Neuronal stem cell (in vitro differentiated cells): ENCODE measurements around the gene CELA2A.
"Not testable (repeated sequence)": the region's sequence is repeated elsewhere in the genome, so short reads cannot be mapped to it uniquely, and the experiment has no call there.

Experiments
- DNase-seq: peaks from one replicate; pipeline ENCODE4 v3.0.0-alpha.2; 2013; ENCODE audit warnings: low spot score
- H2AFZ ChIP-seq: one replicate; pipeline ENCODE4 v1.6.1; 2013; ENCODE audit warnings: mild to moderate bottlenecking, low read length, inconsistent platforms
- H2AK5ac ChIP-seq: 2 replicates; pipeline ENCODE4 v1.6.1; 2013; ENCODE audit warnings: low read depth, mild to moderate bottlenecking, inconsistent platforms, low read length, moderate library complexity, mixed read lengths
- H2BK120ac ChIP-seq: 2 replicates; pipeline ENCODE4 v1.6.1; 2013; ENCODE audit warnings: low read depth, mild to moderate bottlenecking, inconsistent platforms, low read length, moderate library complexity, mixed read lengths
- H2BK12ac ChIP-seq: one replicate; pipeline ENCODE4 v1.6.1; 2013; ENCODE audit warnings: low read length, inconsistent platforms
- H2BK15ac ChIP-seq: 2 replicates; pipeline ENCODE4 v1.6.1; 2013; ENCODE audit warnings: mild to moderate bottlenecking, low read length, inconsistent platforms, mixed read lengths
- H2BK5ac ChIP-seq: one replicate; pipeline ENCODE4 v1.6.1; 2013; ENCODE audit warnings: inconsistent platforms, mild to moderate bottlenecking, low read length, moderate library complexity
- H3K14ac ChIP-seq: one replicate; pipeline ENCODE4 v1.6.1; 2013; ENCODE audit warnings: low read length, inconsistent platforms
- H3K18ac ChIP-seq: 2 replicates; pipeline ENCODE4 v1.6.1; 2013; ENCODE audit warnings: low read length, inconsistent platforms
- H3K23ac ChIP-seq: 2 replicates; pipeline ENCODE4 v1.6.1; 2013; ENCODE audit warnings: low read depth, mild to moderate bottlenecking, mixed read lengths, low read length, inconsistent platforms; ENCODE audit not compliant: poor library complexity
- H3K27ac ChIP-seq: replicated peaks from 3 replicates; pipeline ENCODE4 v1.5.1; 2013; ENCODE audit warnings: low read length, inconsistent platforms
- H3K27me3 ChIP-seq, 3 experiments: 2 replicates each; pipeline ENCODE4 v1.6.1; 2013; ENCODE audit warnings: low read length in 3 of 3, mild to moderate bottlenecking in 2 of 3, inconsistent platforms in 1 of 3, low read depth in 1 of 3, mixed read lengths in 1 of 3, moderate library complexity in 1 of 3; ENCODE audit not compliant: control insufficient read depth in 3 of 3, insufficient read depth in 3 of 3
- H3K36me3 ChIP-seq, 2 donors: replicated peaks in 1 of 2; 2 replicates each; pipeline ENCODE4 v1.6.1; 2013; ENCODE audit warnings: low read length in 2 of 2; ENCODE audit not compliant: control insufficient read depth in 2 of 2, insufficient read depth in 2 of 2
- H3K4ac ChIP-seq: 2 replicates; pipeline ENCODE4 v1.6.1; 2013; ENCODE audit warnings: inconsistent platforms, mild to moderate bottlenecking, low read length, moderate library complexity
- H3K4me1 ChIP-seq, 2 donors: 1 replicate in 1 of 2; 2 replicates in 1 of 2; pipeline ENCODE4 v1.6.1; 2013; ENCODE audit warnings: low read length in 2 of 2, low read depth in 1 of 2; ENCODE audit not compliant: control insufficient read depth in 2 of 2, insufficient read depth in 1 of 2
- H3K4me2 ChIP-seq: one replicate; pipeline ENCODE4 v1.6.1; 2013; ENCODE audit warnings: mild to moderate bottlenecking, low read length, inconsistent platforms; ENCODE audit not compliant: insufficient read depth, poor library complexity, severe bottlenecking
- H3K4me3 ChIP-seq, 2 donors: 2 replicates each; pipeline ENCODE4 v1.5.1; 2013; ENCODE audit warnings: low read length in 2 of 2, mild to moderate bottlenecking in 2 of 2, inconsistent platforms in 1 of 2, moderate library complexity in 1 of 2
- H3K79me1 ChIP-seq: one replicate; pipeline ENCODE4 v1.6.1; 2013; ENCODE audit warnings: low read depth, mild to moderate bottlenecking, inconsistent platforms, low read length, moderate library complexity
- H3K9ac ChIP-seq: one replicate; pipeline ENCODE4 v1.6.1; 2013; ENCODE audit warnings: mild to moderate bottlenecking, low read depth, low read length, inconsistent platforms; ENCODE audit not compliant: poor library complexity
- H3K9me3 ChIP-seq, 2 donors: replicated peaks in 1 of 2; 2 replicates each; pipeline versions ENCODE3 to v1.6.1; 2013; ENCODE audit warnings: low read length in 2 of 2, mild to moderate bottlenecking in 2 of 2, inconsistent platforms in 1 of 2, low read depth in 1 of 2, mixed read lengths in 1 of 2, moderate library complexity in 1 of 2; ENCODE audit not compliant: control insufficient read depth in 2 of 2, insufficient read depth in 1 of 2
- H4K8ac ChIP-seq: one replicate; pipeline ENCODE4 v1.6.1; 2013; ENCODE audit warnings: low read depth, mild to moderate bottlenecking, inconsistent platforms, low read length, moderate library complexity
- H4K91ac ChIP-seq: one replicate; pipeline ENCODE4 v1.6.1; 2013; ENCODE audit warnings: low read length, low read depth, mild to moderate bottlenecking, inconsistent platforms; ENCODE audit not compliant: poor library complexity
- WGBS, 2 donors: extraction: QIAGEN DNeasy Blood & Tissue Kit; methylation state at CpG; one replicate each; pipeline ENCODE4 v1.1.7; 2013; ENCODE audit warnings: missing lambda C conversion rate in 2 of 2, mixed read lengths in 1 of 2; ENCODE audit not compliant: insufficient read length in 2 of 2, insufficient replicate concordance in 1 of 2; ENCODE audit errors: extremely low coverage in 2 of 2; 5-methylcytosine and 5-hydroxymethylcytosine counted together

CELA2A gene

DNA sequence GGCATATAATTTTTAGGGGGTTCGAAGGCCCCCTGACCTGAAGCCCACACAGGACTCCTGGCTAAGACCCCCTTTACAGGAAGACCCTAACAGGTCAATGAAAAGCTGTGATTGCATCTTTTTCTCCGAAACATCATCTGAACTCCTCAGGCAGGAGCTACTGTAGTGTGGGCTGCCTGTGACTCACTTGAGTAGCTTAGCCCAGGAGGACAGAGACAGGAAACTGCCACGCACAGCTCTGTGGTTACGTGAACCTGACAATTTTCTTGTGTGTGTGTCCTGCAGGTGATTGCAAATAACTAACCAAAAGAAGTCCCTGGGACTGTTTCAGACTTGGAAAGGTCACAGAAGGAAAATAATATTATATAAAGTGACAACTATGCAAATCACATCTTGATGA, 34.5 kb downstream of the CELA2A start:
- H2BK120ac ChIP-seq, H4K8ac ChIP-seq, H2AK5ac ChIP-seq, H2AFZ ChIP-seq, H2BK12ac ChIP-seq, H3K79me1 ChIP-seq, H3K14ac ChIP-seq, H3K9ac ChIP-seq, H3K18ac ChIP-seq, H3K27ac ChIP-seq, H3K4ac ChIP-seq, H3K27me3 ChIP-seq, H3K23ac ChIP-seq, H3K4me2 ChIP-seq, H3K4me3 ChIP-seq, H3K9me3 ChIP-seq, H2BK15ac ChIP-seq, H4K91ac ChIP-seq, H3K4me1 ChIP-seq, DNase-seq, H2BK5ac ChIP-seq: not testable (repeated sequence)
- peaks cover 7 to 21% of the 10 kb centered on the region in 2 donors for H3K36me3 ChIP-seq
- WGBS, 2 donors = no CpG with 5 or more reads among the region's 4 CpGs

DNA sequence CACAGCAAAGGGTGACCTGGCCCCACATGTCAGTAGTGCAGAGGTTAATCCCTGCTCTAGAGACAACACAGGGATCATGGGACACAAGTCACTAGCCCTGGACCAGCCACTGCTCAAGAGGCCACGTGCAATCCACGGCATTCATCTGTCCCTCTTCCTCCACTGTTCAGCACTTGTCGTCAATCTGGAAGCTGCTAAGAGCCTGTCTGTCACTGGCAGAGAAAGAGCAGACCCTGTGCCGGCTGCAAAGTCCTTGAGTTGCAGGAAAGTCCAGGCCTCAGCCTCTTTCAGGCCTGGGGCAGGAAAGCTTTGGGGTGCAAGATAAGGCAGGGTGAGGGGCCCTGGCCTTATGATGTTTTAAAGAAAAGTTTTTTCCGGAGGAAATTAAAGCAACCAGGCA, 36.1 kb downstream of the CELA2A start:
- no peak overlapping the region for H2AK5ac ChIP-seq
- H3K9ac ChIP-seq = peak overlapping the region; percentile 9
- no peak overlapping the region for H2BK5ac ChIP-seq
- no CpG with 5 or more reads among the region's 5 CpGs for WGBS, 2 donors
- no peak overlapping the region for H3K4me2 ChIP-seq
- peaks cover 0 to 1% of the 10 kb centered on the region in 2 donors for H3K9me3 ChIP-seq
- H3K4ac ChIP-seq = no peak overlapping the region
- no peak overlapping the region for H2BK15ac ChIP-seq
- H3K4me1 ChIP-seq = no peaks in the 10 kb centered on the region
- no peak overlapping the region for H3K27ac ChIP-seq
- H3K36me3 ChIP-seq = peaks cover 7 to 21% of the 10 kb centered on the region in 2 donors
- no peak overlapping the region for H3K4me3 ChIP-seq
- H2BK12ac ChIP-seq = no peak overlapping the region
- H2BK120ac ChIP-seq = no peak overlapping the region
- H3K23ac ChIP-seq = peak overlapping the region; percentile 17
- H3K14ac ChIP-seq = no peak overlapping the region
- H3K27me3 ChIP-seq = no peaks in the 10 kb centered on the region
- no peak overlapping the region for H3K18ac ChIP-seq
- no peak overlapping the region for H4K8ac ChIP-seq
- no peak overlapping the region for H4K91ac ChIP-seq
- H2AFZ ChIP-seq = no peak overlapping the region
- H3K79me1 ChIP-seq = peaks cover 5% of the 10 kb centered on the region
- DNase-seq = no peak

DNA sequence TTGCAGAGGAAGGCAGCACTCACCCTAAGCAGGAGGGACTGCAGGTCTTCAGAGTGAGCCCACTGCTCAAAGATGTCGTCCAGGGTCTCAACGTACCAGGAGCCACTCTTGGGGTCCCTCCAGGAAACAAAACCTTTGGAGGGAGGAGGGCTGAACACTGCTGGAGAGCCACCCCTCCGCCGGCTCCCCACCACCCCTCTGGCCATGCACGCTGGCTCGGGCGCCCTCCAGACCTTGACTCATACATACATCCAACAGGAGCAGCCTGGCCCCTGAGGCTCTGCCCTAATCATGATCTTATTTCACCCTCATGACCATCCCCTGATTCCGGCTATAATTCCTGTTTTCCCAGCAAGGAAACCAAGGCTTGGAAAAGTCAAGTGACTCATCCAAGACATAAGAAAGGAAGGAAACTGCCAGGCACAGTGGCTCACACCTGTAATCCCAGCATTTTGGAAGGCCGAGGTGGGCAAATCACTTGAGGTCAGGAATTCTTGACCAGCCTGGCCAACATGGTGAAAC, 37.4 kb downstream of the CELA2A start:
- Histone ChIP-seq H3K4me2 (no peak overlapping the region), H3K23ac (no peak overlapping the region), H3K27me3 (no peaks in the 10 kb centered on the region), H4K8ac (no peak overlapping the region), H2BK5ac (peak overlapping the region; percentile 66), H3K79me1 (peaks cover 5% of the 10 kb centered on the region), H3K18ac (no peak overlapping the region), H3K14ac (no peak overlapping the region), H2BK120ac (no peak overlapping the region), H4K91ac (no peak overlapping the region), H3K4me3 (no peak overlapping the region), H3K27ac (no peak overlapping the region), H3K9me3 (peaks cover 0 to 4% of the 10 kb centered on the region in 2 donors), H2BK15ac (no peak overlapping the region), H2AFZ (no peak overlapping the region), H3K36me3 (peaks cover 7 to 21% of the 10 kb centered on the region in 2 donors), H2BK12ac (no peak overlapping the region), H3K4ac (no peak overlapping the region), H3K4me1 (no peaks in the 10 kb centered on the region), H2AK5ac (no peak overlapping the region), H3K9ac (no peak overlapping the region)
- no peak for DNase-seq
- WGBS, 2 donors = no CpG with 5 or more reads among the region's 9 CpGs

DNA sequence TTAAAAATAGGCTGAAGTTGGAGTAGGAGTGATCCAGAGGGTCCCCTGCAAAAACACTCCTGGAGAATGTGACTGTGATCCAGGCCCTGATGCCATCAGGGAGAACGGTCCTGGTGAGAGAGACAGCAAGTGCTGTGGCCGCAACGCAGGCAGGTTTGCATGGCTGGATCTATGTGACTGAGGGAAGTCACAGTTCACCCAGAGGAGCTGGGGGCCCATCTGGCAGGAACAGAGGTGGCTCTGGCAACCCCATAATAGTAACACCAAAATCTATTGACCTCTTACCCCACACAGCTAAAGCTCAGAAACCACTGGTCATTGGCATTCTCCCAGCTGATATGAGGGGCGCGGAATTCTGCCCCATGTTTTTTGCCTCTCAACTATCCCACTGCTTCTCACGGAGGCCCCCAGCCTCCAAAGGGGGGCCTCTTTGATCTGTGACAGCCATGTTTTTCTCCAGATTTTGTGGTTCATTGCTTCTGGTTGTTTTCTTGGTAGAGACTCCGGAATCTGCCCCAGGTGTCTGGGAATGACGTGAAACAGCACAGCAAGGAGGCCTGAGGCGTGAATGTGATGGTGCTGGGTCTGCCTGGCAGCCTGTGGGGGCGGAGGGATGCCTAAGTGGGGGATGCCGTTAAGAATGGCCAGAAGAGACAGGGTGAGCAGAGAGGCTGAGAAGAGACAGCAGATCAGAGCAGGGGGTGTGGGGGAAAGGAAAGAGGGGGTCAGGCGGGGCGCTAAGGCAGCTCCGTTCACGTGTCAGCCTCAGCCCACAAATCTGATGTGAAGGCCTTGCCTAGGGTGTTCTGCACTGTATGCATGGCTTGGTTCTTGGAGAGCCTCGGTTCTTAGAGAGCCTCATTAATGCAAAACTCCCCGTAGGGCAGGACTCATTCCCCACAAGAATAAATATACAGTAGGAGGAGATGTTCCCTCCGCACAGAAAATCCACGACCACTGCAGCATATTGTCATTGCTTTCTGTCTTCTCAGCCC, 43.9 kb downstream of the CELA2A start:
- H3K4me3 ChIP-seq = no peak overlapping the region
- H3K36me3 ChIP-seq = peaks cover 2 to 3% of the 10 kb centered on the region in 2 donors
- H2BK5ac ChIP-seq = peak overlapping the region; percentile 72
- no peak overlapping the region for H3K4ac ChIP-seq
- no peaks in the 10 kb centered on the region for H3K79me1 ChIP-seq
- DNase-seq = no peak
- peak overlapping the region; percentile 27 for H3K23ac ChIP-seq
- no peak overlapping the region for H2BK15ac ChIP-seq
- H3K4me1 ChIP-seq = peaks cover 3 to 4% of the 10 kb centered on the region in 2 donors
- H3K9ac ChIP-seq = no peak overlapping the region
- no peak overlapping the region for H4K8ac ChIP-seq
- no peak overlapping the region for H2AK5ac ChIP-seq
- peak overlapping the region; percentile 33 for H3K14ac ChIP-seq
- H3K9me3 ChIP-seq = peaks cover 0 to 4% of the 10 kb centered on the region in 2 donors
- no CpG with 5 or more reads among the region's 19 CpGs for WGBS, 2 donors
- H2BK12ac ChIP-seq = no peak overlapping the region
- H3K18ac ChIP-seq = peak overlapping the region; percentile 16
- no peak overlapping the region for H2AFZ ChIP-seq
- no peak overlapping the region for H3K4me2 ChIP-seq
- no peak overlapping the region for H3K27ac ChIP-seq
- no peak overlapping the region for H2BK120ac ChIP-seq
- H4K91ac ChIP-seq = no peak overlapping the region
- H3K27me3 ChIP-seq = no peaks in the 10 kb centered on the region
